AG09319 (cell line): ENCODE data around the gene QRFP.

Experiments
- DNase-seq: peaks from one replicate; pipeline ENCODE4 v3.0.0-alpha.2; 2010; ENCODE audit warnings: low read depth; ENCODE audit errors: extremely low read depth
- CTCF ChIP-seq: IDR thresholded peaks from 2 replicates; pipeline ENCODE4 v1.5.1; 2011; ENCODE audit warnings: low read depth, mild to moderate bottlenecking, inconsistent platforms, low read length, moderate library complexity

Gene QRFP

GRCh38 chr9:130903194-130904069, 6.8 kb upstream of the QRFP start:
- no peak for TF ChIP-seq CTCF
- DNase-seq: no peak

GRCh38 chr9:130902204-130903185, 5.9 kb upstream of the QRFP start:
- no peak for TF ChIP-seq CTCF
- DNase-seq: no peak

- DNase-seq: no peak
- TF ChIP-seq CTCF: no peak
Measured at GRCh38 chr9:130901498-130902203, 5.0 kb upstream of the QRFP start.

- DNase-seq: no peak
- TF ChIP-seq CTCF: no peak
Measured at GRCh38 chr9:130900701-130901497, 4.3 kb upstream of the QRFP start.

- no peak for DNase-seq
- TF ChIP-seq CTCF: no peak
Measured at GRCh38 chr9:130899051-130899748, 2.6 kb upstream of the QRFP start.

- TF ChIP-seq CTCF: no peak
- DNase-seq: no peak
Measured at GRCh38 chr9:130898552-130898852, 1.9 kb upstream of the QRFP start.
